Hepatocyte (in vitro differentiated cells): ENCODE measurements around the gene IFNGR2. TPM values are rescaled to one million over a fixed set of nuclear protein-coding genes. Genes with fewer than 3 reads are reported as not detected.
"Not testable (repeated sequence)": the region's sequence is repeated elsewhere in the genome, so short reads cannot be mapped to it uniquely, and the experiment has no call there.

ENCODE experiments used
- DNase-seq: peaks from one replicate; pipeline ENCODE4 v3.0.0-alpha.2; 2016; ENCODE audit warnings: low spot score
- H2AFZ ChIP-seq: fragments of 200-600 bp; sonication (generic); 2 replicates; pipeline ENCODE4 v1.6.0; 2016; ENCODE audit warnings: antibody characterized with exemption, mild to moderate bottlenecking
- H3K27ac ChIP-seq: fragments of 200-600 bp; sonication (generic); 2 replicates; pipeline ENCODE4 v1.5.1; 2016; ENCODE audit warnings: mild to moderate bottlenecking
- H3K27me3 ChIP-seq: fragments of 200-600 bp; sonication (generic); 2 replicates; pipeline ENCODE4 v1.6.1; 2016
- H3K36me3 ChIP-seq: fragments of 200-600 bp; sonication (generic); replicated peaks from 2 replicates; pipeline ENCODE4 v1.5.1; 2016; ENCODE audit warnings: low read depth; ENCODE audit not compliant: insufficient read depth
- H3K4me1 ChIP-seq: fragments of 200-600 bp; sonication (generic); 2 replicates; pipeline ENCODE4 v1.5.1; 2016; ENCODE audit warnings: mild to moderate bottlenecking, moderate library complexity; ENCODE audit not compliant: insufficient read depth
- H3K4me2 ChIP-seq: fragments of 200-600 bp; sonication (generic); 2 replicates; pipeline ENCODE4 v1.6.0; 2016
- H3K4me3 ChIP-seq: fragments of 200-600 bp; sonication (generic); 2 replicates; pipeline ENCODE4 v1.5.1; 2016; ENCODE audit warnings: mild to moderate bottlenecking
- H3K79me2 ChIP-seq: fragments of 200-600 bp; sonication (generic); 2 replicates; pipeline ENCODE4 v1.6.0; 2017; ENCODE audit warnings: mild to moderate bottlenecking
- H3K9me2 ChIP-seq: fragments of 200-600 bp; sonication (generic); replicated peaks from 2 replicates; pipeline ENCODE4 v1.6.0; 2017; ENCODE audit warnings: mild to moderate bottlenecking; ENCODE audit not compliant: insufficient read depth
- H3K9me3 ChIP-seq: fragments of 200-600 bp; sonication (generic); 2 replicates; pipeline ENCODE4 v1.5.1; 2016; ENCODE audit warnings: low read depth, mild to moderate bottlenecking
- H4K20me1 ChIP-seq: fragments of 200-600 bp; sonication (generic); 2 replicates; pipeline ENCODE4 v1.6.0; 2016; ENCODE audit warnings: mild to moderate bottlenecking; ENCODE audit not compliant: insufficient read depth, poor library complexity, severe bottlenecking
- EZH2 ChIP-seq: fragments of 200-600 bp; sonication (generic); IDR thresholded peaks from 2 replicates; pipeline ENCODE4 v1.6.1; 2016; ENCODE audit warnings: antibody characterized with exemption, mild to moderate bottlenecking, borderline replicate concordance
- EZH2phosphoT487 ChIP-seq: fragments of 200-600 bp; sonication (generic); IDR thresholded peaks from one replicate; pipeline ENCODE4 v1.6.1; 2018; ENCODE audit warnings: antibody characterized with exemption, mild to moderate bottlenecking, low read depth, moderate library complexity; ENCODE audit not compliant: unreplicated experiment, severe bottlenecking
- WGBS: methylation state at CpG from one replicate; pipeline ENCODE4 v1.1.6; 2016; ENCODE audit warnings: low lambda C conversion rate; ENCODE audit errors: missing lambda C conversion rate; 5-methylcytosine and 5-hydroxymethylcytosine counted together
- polyA plus RNA-seq: library from polyadenylated mRNA; unstranded; fragments of >200 nt; fragmentation: Nextera tagmentation; extraction: Ambion mirVana; gene quantifications from 2 replicates; pipeline ENCODE4 v1.2.1, GENCODE V29; 2016
- total RNA-seq: library from RNA; depleted of rRNA; stranded (reverse); fragments of >200 nt; gene quantifications from 2 replicates; pipeline ENCODE4 v1.2.3, GENCODE V29; 2014
- TF ChIP-seq, protein P1 (sequence below): fragments of 200-600 bp; sonication (generic); IDR thresholded peaks from 2 replicates; pipeline ENCODE4 v1.5.1; 2016; ENCODE audit warnings: antibody characterized with exemption, mild to moderate bottlenecking; ENCODE audit not compliant: poor library complexity

Gene IFNGR2
- total and polyA plus RNA-seq, 2 experiments from 2014 or later: 53.4 to 66.7 TPM

DNA sequence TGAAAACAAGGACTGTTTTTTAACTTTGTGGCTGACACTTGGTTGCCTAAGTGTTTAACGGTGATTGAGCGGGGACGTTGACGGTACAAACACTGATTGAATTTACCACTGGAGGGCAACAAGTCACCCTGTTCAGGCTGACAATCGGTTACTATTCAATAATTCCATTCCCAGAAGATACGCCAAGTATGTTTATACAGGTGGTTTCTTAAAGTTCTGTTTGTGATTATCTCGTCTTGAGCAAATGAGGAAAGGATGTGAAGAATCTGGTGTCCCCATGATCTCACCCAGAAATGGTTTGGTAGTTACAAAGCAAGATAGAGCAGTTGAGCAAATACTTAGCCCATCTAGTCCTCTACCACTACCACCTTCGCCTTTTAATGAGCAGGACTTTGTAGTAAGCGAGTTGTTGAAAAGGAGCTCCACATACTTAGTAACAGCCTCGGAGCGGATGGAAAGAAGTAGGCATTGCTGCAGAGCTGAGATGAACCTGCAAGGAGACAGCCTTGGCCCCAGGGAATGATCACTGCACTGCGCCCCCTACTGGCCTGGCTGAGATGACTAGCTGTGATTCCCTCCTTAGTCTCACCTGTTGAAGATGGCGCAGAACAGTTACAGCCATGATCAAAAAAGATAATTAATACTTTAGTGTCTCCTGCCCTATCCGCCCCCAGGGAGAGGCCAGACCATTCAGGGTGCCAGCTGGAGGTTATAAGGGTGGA lies 42.2 kb upstream of the IFNGR2 start:
- H2AFZ ChIP-seq: no peak overlapping the region
- TF ChIP-seq, protein P1, sequence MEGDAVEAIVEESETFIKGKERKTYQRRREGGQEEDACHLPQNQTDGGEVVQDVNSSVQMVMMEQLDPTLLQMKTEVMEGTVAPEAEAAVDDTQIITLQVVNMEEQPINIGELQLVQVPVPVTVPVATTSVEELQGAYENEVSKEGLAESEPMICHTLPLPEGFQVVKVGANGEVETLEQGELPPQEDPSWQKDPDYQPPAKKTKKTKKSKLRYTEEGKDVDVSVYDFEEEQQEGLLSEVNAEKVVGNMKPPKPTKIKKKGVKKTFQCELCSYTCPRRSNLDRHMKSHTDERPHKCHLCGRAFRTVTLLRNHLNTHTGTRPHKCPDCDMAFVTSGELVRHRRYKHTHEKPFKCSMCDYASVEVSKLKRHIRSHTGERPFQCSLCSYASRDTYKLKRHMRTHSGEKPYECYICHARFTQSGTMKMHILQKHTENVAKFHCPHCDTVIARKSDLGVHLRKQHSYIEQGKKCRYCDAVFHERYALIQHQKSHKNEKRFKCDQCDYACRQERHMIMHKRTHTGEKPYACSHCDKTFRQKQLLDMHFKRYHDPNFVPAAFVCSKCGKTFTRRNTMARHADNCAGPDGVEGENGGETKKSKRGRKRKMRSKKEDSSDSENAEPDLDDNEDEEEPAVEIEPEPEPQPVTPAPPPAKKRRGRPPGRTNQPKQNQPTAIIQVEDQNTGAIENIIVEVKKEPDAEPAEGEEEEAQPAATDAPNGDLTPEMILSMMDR: peak; percentile 81
- TF ChIP-seq EZH2phosphoT487: no peak
- H3K4me3 ChIP-seq: no peak overlapping the region
- H3K36me3 ChIP-seq: no peaks in the 10 kb centered on the region
- no peaks in the 10 kb centered on the region for H3K79me2 ChIP-seq
- H3K27ac ChIP-seq: peak overlapping the region; percentile 51
- no peaks in the 10 kb centered on the region for H3K9me2 ChIP-seq
- WGBS: 26% methylated on average over 14 of the region's 14 CpGs
- peak; percentile 81 for DNase-seq
- peak overlapping the region; percentile 71 for H3K4me2 ChIP-seq
- H4K20me1 ChIP-seq: no peaks in the 10 kb centered on the region
- no peaks in the 10 kb centered on the region for H3K27me3 ChIP-seq
- no peaks in the 10 kb centered on the region for H3K9me3 ChIP-seq
- H3K4me1 ChIP-seq: no peaks in the 10 kb centered on the region

GRCh38 chr21:33362044-33362555 lies 41.1 kb upstream of the IFNGR2 start:
- Histone ChIP-seq H3K4me3 (no peak overlapping the region), H3K9me2 (no peaks in the 10 kb centered on the region), H3K27ac (peak overlapping the region; percentile 51), H3K4me1 (no peaks in the 10 kb centered on the region), H3K9me3 (no peaks in the 10 kb centered on the region), H4K20me1 (no peaks in the 10 kb centered on the region), H3K27me3 (no peaks in the 10 kb centered on the region), H3K4me2 (peak overlapping the region; percentile 71), H3K36me3 (no peaks in the 10 kb centered on the region), H2AFZ (peak overlapping the region; percentile 28), H3K79me2 (no peaks in the 10 kb centered on the region)
- 27% methylated on average over 12 of the region's 12 CpGs for WGBS
- TF ChIP-seq EZH2phosphoT487: no peak
- TF ChIP-seq EZH2: no peak
- TF ChIP-seq, protein P1: no peak
- peak; percentile 28 for DNase-seq

- DNase-seq: not testable (repeated sequence)
These were observed 39.2 kb upstream of the IFNGR2 start for GRCh38 chr21:33363911-33364609.

GRCh38 chr21:33364830-33365229 lies 38.4 kb upstream of the IFNGR2 start:
- no peak overlapping the region for H3K4me2 ChIP-seq
- DNase-seq: no peak
- H3K9me2 ChIP-seq: no peaks in the 10 kb centered on the region
- H3K27ac ChIP-seq: no peak overlapping the region
- H3K79me2 ChIP-seq: no peaks in the 10 kb centered on the region
- H3K4me1 ChIP-seq: no peaks in the 10 kb centered on the region
- H2AFZ ChIP-seq: no peak overlapping the region
- H3K4me3 ChIP-seq: no peak overlapping the region
- TF ChIP-seq, protein P1: no peak
- no peak for TF ChIP-seq EZH2phosphoT487
- TF ChIP-seq EZH2: no peak
- no peaks in the 10 kb centered on the region for H4K20me1 ChIP-seq
- no peaks in the 10 kb centered on the region for H3K27me3 ChIP-seq
- H3K9me3 ChIP-seq: no peaks in the 10 kb centered on the region
- WGBS: 97% methylated on average over 5 of the region's 5 CpGs
- no peaks in the 10 kb centered on the region for H3K36me3 ChIP-seq

More at GRCh38 chr21:33363911-33364609, 39.2 kb upstream of the IFNGR2 start:
- H3K9me3 ChIP-seq, H2AFZ ChIP-seq, H4K20me1 ChIP-seq, H3K4me3 ChIP-seq, H3K27me3 ChIP-seq, H3K4me1 ChIP-seq, H3K36me3 ChIP-seq, H3K9me2 ChIP-seq, H3K4me2 ChIP-seq, H3K79me2 ChIP-seq, H3K27ac ChIP-seq: not testable (repeated sequence)
- 86% methylated on average over 10 of the region's 10 CpGs for WGBS
